DND-41 (cell line): ENCODE measurements around the gene OR1F1.

Experiments
- ATAC-seq: fragments of 200-7000 bp; cut with Tn5 transposase; 3 replicates; pipeline ENCODE4 v1.9.1; 2021; ENCODE audit warnings: low read depth; ENCODE audit not compliant: insufficient read depth
- DNase-seq: peaks from one replicate; pipeline ENCODE4 v3.0.0-alpha.2; 2020
- H2AFZ ChIP-seq: 2 replicates; pipeline ENCODE4 v1.6.0; 2012; ENCODE audit warnings: low read depth, low read length
- H3K27ac ChIP-seq: 2 replicates; pipeline ENCODE4 v1.5.1; 2012; ENCODE audit warnings: low read length, inconsistent platforms
- H3K27me3 ChIP-seq: fragments of 200-600 bp; sonication (generic); 2 replicates; pipeline ENCODE4 v1.6.0; 2012; ENCODE audit warnings: low read length, mild to moderate bottlenecking, inconsistent platforms; ENCODE audit not compliant: insufficient read depth, poor library complexity
- H3K36me3 ChIP-seq: 2 replicates; pipeline ENCODE4 v1.5.1; 2012; ENCODE audit warnings: low read length, inconsistent platforms; ENCODE audit not compliant: insufficient read depth
- H3K4me1 ChIP-seq: 2 replicates; pipeline ENCODE4 v1.5.1; 2012; ENCODE audit warnings: mild to moderate bottlenecking, low read length; ENCODE audit not compliant: insufficient read depth
- H3K4me2 ChIP-seq: 2 replicates; pipeline ENCODE4 v1.6.0; 2012; ENCODE audit warnings: mild to moderate bottlenecking, moderate library complexity, low read length, inconsistent platforms; ENCODE audit not compliant: insufficient read depth
- H3K4me3 ChIP-seq, 2 experiments: fragments of 200-600 bp in 1 of 2; shearing (Covaris generic) in 1 of 2; 2 replicates each; pipeline ENCODE4 v1.5.1; 2012 to 2016; ENCODE audit warnings: inconsistent platforms in 2 of 2, low read length in 2 of 2, mild to moderate bottlenecking in 2 of 2, low read depth in 1 of 2, moderate library complexity in 1 of 2
- H3K79me2 ChIP-seq: 2 replicates; pipeline ENCODE4 v1.6.0; 2012; ENCODE audit warnings: low read length, inconsistent platforms; ENCODE audit not compliant: insufficient read depth
- H3K9ac ChIP-seq: 2 replicates; pipeline ENCODE4 v1.6.0; 2012; ENCODE audit warnings: low read depth, mild to moderate bottlenecking, inconsistent platforms, low read length, moderate library complexity
- H3K9me3 ChIP-seq: 2 replicates; pipeline ENCODE4 v1.5.1; 2012; ENCODE audit warnings: low read length, moderate library complexity, mild to moderate bottlenecking, inconsistent platforms; ENCODE audit not compliant: insufficient read depth, severe bottlenecking
- H4K20me1 ChIP-seq: 2 replicates; pipeline ENCODE4 v1.6.0; 2012; ENCODE audit warnings: low read length; ENCODE audit not compliant: insufficient read depth
- EZH2 ChIP-seq: IDR thresholded peaks from 3 replicates; pipeline ENCODE4 v1.6.1; 2012; ENCODE audit warnings: borderline replicate concordance, low read depth, mild to moderate bottlenecking, moderate library complexity, low read length, inconsistent platforms; ENCODE audit not compliant: severe bottlenecking
- TF ChIP-seq, protein P1 (sequence below): IDR thresholded peaks from 2 replicates; pipeline ENCODE4 v1.5.1; 2012; ENCODE audit warnings: borderline replicate concordance, low read length, moderate library complexity, mild to moderate bottlenecking; ENCODE audit not compliant: poor library complexity, severe bottlenecking; ENCODE audit errors: extremely low read depth

Gene OR1F1

DNA sequence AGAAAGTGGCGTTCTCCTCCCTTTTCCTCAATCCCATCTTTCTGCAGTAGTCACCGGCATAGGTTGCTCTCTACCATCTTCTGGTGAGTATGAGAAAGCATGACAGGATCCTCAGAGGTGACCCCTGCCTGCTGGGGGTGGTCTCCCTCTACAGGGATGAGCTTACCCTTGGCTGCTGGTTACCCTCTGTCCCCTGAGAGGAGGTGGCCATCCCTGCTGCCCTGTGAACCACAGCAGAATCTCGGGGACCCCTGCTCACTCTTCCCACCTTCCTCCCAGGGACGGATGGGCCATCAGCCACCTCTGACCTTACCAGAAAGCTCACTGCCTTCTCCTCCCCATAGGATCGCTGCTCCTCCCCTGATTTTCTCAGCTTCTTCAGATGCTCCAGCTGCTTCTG lies 60.6 kb downstream of the OR1F1 start:
- Histone ChIP-seq H3K27me3 (no peaks in the 10 kb centered on the region), H3K4me3 (no peak overlapping the region), H3K27ac (no peak overlapping the region), H3K36me3 (no peaks in the 10 kb centered on the region), H3K4me1 (no peaks in the 10 kb centered on the region), H3K9me3 (no peaks in the 10 kb centered on the region), H3K9ac (no peak overlapping the region), H3K4me2 (no peak overlapping the region), H3K79me2 (no peaks in the 10 kb centered on the region), H4K20me1 (no peaks in the 10 kb centered on the region), H2AFZ (peak overlapping the region; percentile 27; the same call in 1 of the 2 replicates)
- no peak for TF ChIP-seq EZH2
- TF ChIP-seq, protein P1, sequence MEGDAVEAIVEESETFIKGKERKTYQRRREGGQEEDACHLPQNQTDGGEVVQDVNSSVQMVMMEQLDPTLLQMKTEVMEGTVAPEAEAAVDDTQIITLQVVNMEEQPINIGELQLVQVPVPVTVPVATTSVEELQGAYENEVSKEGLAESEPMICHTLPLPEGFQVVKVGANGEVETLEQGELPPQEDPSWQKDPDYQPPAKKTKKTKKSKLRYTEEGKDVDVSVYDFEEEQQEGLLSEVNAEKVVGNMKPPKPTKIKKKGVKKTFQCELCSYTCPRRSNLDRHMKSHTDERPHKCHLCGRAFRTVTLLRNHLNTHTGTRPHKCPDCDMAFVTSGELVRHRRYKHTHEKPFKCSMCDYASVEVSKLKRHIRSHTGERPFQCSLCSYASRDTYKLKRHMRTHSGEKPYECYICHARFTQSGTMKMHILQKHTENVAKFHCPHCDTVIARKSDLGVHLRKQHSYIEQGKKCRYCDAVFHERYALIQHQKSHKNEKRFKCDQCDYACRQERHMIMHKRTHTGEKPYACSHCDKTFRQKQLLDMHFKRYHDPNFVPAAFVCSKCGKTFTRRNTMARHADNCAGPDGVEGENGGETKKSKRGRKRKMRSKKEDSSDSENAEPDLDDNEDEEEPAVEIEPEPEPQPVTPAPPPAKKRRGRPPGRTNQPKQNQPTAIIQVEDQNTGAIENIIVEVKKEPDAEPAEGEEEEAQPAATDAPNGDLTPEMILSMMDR: no peak
- DNase-seq: no peak
- no peak for ATAC-seq

DNA sequence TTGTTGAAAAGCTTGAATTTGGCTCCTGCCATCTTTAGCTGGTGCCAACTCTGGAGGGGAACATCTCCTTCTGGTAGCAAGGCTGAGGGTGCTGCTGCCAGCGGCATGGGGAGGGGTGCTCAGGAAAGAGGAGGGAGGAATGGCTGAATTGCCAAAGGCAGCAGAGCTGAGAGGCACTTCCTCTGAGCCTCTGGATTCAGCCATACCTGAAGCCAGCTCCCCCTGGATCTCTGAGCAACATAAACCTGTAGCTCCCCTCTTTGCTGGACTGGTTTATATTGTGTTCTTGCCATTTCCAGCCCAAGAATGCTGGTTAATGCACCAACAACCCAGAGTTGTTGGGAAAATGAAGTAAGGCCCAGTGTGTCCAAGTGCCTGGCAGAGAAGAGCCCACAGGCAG lies 61.0 kb downstream of the OR1F1 start:
- no peak for DNase-seq
- Histone ChIP-seq H2AFZ (no peak overlapping the region), H4K20me1 (no peaks in the 10 kb centered on the region), H3K27me3 (no peaks in the 10 kb centered on the region), H3K79me2 (no peaks in the 10 kb centered on the region), H3K4me1 (no peaks in the 10 kb centered on the region), H3K4me3 (no peak overlapping the region), H3K4me2 (no peak overlapping the region), H3K36me3 (no peaks in the 10 kb centered on the region), H3K27ac (no peak overlapping the region), H3K9me3 (no peaks in the 10 kb centered on the region), H3K9ac (no peak overlapping the region)
- no peak for ATAC-seq
- TF ChIP-seq, protein P1: no peak
- no peak for TF ChIP-seq EZH2

DNA sequence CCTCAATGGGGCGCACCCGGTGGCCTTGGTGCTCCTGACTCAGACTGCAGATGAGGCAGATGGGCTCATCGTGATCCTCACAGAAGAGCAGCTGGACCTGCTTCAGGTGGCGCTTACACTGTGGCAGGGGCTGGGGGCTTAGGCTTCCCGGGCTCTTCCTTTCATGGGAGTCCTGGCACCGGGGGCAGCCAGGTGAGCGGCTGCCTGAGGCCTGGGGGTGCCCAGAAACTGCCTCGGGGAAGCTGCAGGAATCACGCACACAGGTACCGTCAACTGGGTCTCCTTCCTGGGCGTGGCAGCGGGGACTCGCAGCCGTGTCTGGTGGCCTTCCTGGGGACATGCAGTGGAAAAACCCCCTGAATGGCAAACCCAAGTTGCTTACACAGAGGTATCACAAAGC lies 61.4 kb downstream of the OR1F1 start:
- Histone ChIP-seq H3K4me2 (no peak overlapping the region), H3K27me3 (no peaks in the 10 kb centered on the region)

More for the DNA sequence above, 61.4 kb downstream of the OR1F1 start:
- TF ChIP-seq EZH2: no peak
- TF ChIP-seq, protein P1: no peak
- H3K27ac ChIP-seq: no peak overlapping the region
- H3K36me3 ChIP-seq: no peaks in the 10 kb centered on the region
- H3K4me3 ChIP-seq: no peak overlapping the region
- H3K9ac ChIP-seq: no peak overlapping the region
- H3K4me1 ChIP-seq: no peaks in the 10 kb centered on the region
- H3K9me3 ChIP-seq: no peaks in the 10 kb centered on the region
- H2AFZ ChIP-seq: no peak overlapping the region
- ATAC-seq (no peak), DNase-seq (no peak)
- no peaks in the 10 kb centered on the region for H3K79me2 ChIP-seq
- no peaks in the 10 kb centered on the region for H4K20me1 ChIP-seq
